ENCODE data around the gene ZNF546.
"Not testable (repeated sequence)": the region's sequence is repeated elsewhere in the genome, so short reads cannot be mapped to it uniquely, and the experiment has no call there.

The ZNF546 gene

DNA sequence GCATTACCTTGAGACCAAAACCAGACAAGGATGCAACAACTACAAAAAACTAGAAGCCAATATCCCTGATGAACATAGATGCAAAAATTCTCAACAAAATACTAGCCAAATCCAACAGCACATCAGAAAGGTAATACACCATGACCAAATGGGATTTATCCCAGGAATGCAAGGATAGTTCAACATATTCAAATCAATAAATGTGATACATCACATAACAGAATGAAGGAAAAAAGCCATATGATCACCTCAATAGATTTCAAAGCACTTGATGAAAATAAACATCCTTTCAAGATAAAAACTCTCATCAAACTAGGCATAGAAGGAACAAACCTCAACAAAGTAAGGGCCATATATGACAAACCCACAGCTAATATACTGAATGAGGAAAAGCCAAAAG, 10.2 kb upstream of the ZNF546 start:
- DNase-seq (ENCODE audit: low read depth in 2 of 2) = no peak

DNA sequence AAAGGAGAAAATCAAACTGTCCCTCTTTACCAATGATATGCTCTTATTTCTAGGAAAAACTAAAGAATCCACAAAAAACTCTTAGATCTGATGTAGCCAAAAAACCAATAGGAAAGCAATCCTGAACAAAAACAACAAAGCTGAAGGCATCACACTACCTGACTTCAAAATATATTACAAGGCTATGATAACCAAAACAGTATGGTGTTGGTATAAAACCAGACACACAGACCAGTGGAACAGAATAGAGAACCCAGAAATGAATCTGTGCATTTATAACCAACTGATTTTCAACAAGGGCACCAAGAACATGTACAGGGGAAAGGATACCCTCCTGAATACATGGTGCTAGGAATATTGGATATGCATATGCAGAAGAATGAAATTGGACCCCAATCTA, 9.7 kb upstream of the ZNF546 start:
- no peak for DNase-seq (ENCODE audit: low read depth in 2 of 2)

DNA sequence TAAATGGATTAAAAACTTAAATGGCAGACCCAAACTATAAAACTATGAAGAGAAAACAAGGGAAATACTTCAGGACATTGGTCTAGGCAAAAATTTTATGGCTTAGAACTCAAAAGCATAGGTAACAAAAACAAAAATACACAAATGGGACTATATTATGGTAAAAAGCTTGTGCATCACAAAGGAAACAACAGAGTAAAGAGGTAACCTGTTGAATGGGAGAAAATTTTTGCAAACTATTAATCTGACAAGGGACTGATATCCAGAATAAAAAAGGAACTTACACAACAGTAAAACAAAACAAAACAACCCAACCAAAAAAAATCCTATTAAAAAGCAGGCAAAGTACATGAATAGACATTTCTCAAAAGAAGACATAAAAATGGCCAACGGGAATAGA, 9.3 kb upstream of the ZNF546 start:
- no peak for DNase-seq (ENCODE audit: low read depth in 2 of 2)

DNA sequence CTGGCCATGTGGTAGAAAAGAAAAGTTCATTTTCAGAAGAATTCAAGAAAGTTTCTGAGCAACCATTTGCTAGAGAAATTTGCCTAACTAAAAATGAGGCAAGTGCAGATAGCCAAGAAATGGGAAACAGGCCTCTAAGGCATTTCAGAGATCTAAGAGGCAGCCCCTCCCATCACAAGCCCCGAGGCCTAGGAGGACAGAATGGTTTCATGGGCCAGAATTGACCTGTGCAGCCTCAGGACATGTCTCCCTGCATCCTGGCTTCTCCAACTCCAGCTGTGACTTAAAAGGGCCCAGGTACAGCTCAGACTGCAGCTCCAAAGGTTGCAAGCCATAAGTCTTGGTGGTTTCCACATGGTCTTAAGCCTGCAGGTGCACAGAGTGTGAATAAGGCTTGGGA, 3.3 kb upstream of the ZNF546 start:
- no peak for DNase-seq (ENCODE audit: low read depth in 2 of 2)

DNA sequence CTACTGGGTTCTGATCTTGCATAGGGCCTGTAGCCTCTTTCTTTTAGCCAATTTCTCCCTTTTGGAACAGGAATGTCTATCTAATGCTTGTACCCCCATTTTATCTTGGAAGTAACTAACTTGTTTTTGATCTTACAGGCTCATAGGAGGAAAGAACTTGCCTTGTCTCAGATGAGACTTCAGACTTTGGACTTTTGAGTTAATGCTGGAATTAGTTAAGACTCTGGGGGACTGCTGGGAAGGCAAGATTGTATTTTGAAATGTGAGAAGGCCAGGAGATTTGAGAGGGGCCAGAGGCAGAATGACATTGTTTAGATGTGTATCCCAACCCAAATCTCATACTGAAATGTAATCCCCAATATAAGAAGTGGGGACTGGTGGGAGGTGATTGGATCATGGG, 2.5 kb upstream of the ZNF546 start:
- no peak for DNase-seq (ENCODE audit: low read depth in 2 of 2)

DNA sequence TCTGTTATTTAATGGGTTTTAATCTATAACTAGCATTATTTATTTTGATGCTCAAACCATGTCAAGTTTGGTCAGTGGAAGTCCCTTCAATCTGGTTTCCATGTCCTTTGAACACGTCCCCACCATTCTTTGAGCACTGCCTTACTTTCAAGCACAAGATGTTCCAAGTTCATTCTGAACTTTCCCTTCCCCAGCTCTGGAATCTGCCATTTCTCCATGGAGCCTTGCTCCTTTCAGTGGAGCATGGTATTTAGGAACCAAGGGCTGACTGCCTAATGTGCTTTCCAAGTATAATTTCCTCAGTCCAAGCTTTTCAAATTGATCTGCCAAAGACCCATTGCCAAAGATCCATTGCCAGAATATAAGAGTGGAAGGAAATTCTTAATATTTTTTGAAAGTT, 1.1 kb upstream of the ZNF546 start:
- no peak for DNase-seq (ENCODE audit: low read depth in 2 of 2)

DNA sequence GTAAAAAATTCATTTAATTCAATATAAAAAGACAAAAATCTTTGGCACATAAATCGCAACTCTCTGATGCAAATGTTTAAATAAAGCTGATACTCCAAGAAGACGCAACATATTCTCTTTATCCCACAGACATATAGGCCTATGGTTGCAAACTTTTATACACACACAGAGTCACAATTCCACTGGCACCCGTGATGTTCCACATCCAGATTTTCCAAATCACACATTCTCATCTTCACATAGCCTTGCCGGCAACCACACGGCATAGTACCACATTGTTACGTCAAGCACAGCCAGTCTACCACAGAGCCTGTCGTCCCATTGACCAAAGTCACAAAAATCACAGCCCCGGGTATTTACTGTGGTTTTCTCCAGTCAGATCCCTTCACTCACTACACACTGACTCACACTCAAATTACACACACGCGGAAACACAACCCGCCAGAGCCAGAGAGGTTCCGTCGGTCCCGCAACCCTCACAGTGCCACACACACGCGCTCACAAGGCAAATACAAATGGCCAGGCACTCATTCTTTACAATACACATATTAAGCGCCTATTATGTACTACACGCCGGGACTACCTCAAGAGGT, 546 bp upstream of the ZNF546 start:
- peak in 1 of 2 donors; percentile 12 for DNase-seq (ENCODE audit: low read depth in 2 of 2)

DNA sequence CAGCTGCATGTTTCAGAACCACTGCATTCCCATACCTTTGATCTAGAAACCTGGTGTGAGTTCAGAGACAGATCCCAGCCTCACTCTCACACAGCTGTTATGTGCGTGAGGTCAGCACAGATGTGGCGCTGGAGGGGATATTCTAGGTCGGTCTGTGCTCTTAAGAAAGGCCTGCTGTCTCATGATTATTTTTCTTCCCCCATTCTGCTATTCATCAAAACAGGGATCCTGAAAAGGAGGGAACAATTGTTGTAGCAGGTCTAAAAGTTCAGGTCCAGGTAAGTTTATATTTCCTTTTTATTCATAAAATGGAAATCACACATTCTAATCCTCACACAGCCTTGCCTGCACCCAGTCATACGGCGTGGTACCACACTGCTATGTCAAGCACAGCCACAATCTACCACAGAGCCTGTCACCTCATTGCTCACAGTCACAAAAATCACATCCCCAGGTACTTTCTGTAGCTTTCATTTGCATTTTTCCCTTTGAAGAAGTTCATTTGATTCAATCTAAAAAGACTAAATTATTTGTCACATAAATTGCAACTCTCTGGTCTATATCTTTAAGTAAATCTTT, 867 bp downstream of the ZNF546 start:
- no peak for DNase-seq (ENCODE audit: low read depth in 2 of 2)

DNA sequence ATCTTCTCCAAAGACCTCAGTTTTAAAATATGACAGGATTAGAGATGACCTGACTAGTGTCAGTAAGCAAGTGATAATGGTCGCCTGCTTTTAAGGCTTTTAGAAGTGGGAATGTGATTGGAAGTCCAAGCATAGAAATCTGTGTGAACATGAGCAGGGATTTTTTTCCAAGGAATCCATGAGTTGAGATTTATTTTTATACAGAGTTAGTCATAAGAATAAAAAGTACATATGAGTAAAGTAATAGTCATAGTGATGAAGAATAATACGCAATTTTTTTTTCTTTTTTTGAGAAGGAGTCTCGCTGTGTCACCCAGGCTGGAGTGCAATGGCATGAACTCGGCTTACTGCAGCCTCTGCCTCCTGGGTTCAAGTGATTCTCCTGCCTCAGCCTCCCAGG, 1.6 kb downstream of the ZNF546 start:
- DNase-seq (ENCODE audit: low read depth in 2 of 2) = no peak

DNA sequence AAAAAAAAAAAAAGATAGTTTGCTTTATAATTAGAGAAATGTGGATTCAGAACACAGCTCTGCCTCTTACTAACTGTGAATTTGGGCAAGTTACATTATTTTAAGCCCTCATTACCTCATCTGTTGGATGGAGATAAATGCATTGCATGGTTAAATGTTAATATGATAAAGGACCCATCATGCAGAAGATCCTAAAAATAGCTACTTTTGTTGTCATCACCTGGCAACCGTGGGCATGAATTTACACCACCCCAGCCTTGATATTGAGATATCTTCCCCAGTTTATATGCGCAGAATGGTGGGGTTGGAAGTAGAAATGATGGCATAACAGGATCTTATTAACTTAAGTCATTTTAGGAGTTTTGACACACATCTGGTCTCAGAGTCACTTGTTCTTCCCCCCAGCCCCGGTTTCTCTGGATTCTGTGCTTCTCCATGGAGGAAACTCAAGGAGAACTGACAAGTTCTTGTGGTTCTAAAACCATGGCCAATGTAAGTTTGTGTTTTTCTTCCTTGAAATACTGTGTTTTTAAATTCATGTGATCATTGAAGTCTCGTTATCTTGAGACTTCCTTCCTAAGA, 8.9 kb downstream of the ZNF546 start:
- no peak for DNase-seq (ENCODE audit: low read depth in 2 of 2)

DNA sequence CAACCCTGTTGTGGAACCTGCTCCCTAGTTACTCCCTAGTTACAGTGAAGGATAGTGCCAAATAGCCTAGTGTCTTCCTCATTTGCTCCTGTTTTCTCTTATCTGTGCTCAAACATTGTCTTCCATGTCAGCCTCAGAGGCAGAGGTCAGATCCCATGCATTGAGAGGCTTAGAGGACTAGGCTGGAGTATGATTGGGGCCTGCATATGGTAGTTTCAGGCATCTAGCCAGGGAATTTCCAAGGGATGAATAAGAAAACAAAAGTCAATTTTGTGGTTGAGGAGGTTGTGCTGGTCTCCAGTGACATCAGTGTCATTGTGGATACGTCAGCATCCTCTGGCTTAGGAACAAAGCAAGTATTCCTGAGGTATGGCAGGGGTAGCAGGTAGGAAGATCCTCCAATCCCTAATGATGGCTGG, 9.4 kb downstream of the ZNF546 start:
- no peak for DNase-seq (ENCODE audit: low read depth in 2 of 2)

DNA sequence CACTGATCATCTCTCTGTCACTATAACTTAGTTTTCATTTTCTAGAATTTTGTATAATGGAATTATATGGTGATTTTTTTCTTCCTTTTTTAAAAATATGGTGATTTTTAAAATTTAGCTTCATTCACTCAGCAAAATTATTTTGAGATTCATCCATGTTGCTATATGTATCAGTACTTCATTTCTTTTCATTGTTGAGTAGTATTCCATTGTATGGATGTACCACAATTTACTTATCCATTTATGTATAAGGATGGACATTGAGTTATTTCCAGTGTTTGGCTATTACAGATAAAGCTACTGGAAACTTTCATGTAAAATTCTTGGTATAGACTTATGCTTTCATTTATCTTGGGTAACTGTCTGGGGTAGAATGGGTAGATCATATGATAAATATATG, 12.8 kb downstream of the ZNF546 start:
- no peak for DNase-seq (ENCODE audit: low read depth in 2 of 2)

DNA sequence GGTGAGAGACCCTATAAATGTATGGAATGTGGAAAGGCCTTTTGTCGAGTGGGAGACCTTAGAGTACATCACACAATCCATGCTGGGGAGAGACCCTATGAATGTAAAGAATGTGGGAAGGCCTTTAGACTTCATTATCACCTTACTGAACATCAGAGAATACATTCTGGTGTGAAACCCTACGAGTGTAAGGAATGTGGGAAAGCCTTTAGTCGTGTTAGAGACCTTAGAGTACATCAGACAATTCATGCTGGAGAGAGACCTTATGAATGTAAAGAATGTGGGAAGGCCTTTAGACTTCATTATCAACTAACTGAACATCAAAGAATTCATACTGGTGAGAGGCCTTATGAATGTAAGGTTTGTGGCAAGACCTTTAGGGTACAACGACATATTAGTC, 17.1 kb downstream of the ZNF546 start:
- DNase-seq (ENCODE audit: low read depth in 2 of 2) = no peak

DNA sequence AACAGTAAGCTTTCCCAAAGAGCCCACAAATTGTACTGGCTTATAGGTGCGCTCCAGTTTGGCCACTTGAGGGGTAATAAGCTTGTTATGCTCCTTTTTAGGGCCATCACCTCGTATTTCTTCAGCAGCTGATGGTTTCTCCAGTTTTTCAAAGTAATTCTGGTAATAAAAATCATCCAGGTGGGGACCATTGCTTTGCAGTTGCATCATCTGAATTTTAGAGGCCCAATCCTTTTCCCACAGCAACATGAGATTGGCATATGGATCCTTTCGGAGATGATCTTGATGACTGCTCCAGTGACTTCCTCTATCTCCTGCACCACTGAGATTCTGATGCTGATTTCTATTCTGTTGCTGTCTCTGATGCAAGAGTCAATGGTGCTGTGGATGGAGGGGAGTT, 27.1 kb downstream of the ZNF546 start:
- no peak for DNase-seq (ENCODE audit: low read depth in 2 of 2)

DNA sequence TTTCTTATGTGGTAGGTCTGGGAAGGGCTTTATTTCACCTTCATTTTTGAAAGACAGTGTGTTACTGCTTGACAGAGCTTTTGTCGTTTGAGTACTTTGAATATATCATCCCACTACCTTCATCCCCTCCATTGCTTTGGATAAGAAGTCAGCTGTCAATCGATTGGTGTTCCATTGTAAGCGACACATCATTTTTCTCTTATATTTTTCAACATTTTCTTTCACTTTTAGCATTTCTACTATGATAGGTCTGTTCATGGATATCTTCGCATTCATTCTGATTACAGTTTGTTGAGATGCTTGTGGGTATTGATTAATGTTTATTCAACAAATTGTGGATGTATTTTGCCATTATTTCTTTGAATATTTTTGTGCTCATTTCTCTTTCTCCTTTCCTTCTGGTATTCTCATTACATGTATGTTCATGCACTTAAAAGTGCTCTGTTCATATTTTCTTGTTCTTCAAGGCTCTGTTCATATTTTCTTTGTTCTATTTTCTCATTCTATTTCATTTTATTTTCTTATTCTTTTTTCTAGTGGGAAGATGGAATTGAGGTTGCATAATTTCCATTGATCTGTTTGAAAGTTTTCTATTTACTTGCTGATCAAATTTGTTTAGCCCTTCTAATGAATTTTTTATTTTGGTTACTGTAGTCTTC, 29.2 kb downstream of the ZNF546 start:
- no peak for DNase-seq (ENCODE audit: low read depth in 2 of 2)

DNA sequence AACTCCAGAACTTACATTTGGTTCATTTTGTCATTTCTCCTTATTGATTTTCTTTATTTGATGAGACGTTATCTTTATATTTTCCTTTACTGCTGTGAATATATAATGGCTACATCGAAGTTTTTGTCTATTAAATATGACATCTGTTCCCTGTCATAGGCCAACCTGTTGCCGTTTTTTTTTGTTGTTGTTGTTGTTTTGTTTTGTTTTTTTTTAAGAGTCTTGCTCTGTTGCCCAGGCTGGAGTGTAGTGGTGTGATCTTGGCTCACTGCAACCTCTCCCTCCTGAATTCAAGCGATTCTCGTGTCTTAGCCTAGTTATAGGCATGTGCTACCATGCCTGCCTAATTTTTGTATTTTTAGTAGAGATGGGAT, 29.7 kb downstream of the ZNF546 start:
- no peak for DNase-seq (ENCODE audit: low read depth in 2 of 2)

DNA sequence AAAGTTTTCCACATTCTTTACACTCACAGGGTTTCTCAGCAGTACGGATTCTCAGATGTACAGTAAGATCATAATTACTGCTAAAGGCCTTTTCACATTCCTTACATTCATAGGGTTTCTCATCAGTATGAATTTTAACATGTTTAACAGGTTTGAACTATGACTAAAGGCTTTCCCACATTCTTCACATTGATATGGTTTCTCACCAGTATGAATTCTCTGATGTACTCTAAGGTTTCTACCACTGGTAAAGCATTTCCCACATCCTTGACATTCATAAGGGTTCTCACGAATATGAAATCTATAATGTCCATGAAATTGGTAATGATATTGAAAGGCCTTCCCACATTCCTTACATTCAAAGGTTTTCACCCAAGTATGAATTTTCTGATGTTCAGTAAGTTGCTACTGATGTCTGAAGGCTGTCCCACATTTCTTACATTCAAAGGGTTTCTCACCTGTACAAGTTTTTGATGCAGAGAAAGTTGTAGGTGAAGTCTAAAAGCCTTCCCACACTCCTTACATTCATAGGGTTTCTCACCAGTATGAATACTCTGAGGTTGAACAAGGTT, 37.2 kb downstream of the ZNF546 start:
- no peak for DNase-seq (ENCODE audit: low read depth in 2 of 2)

DNA sequence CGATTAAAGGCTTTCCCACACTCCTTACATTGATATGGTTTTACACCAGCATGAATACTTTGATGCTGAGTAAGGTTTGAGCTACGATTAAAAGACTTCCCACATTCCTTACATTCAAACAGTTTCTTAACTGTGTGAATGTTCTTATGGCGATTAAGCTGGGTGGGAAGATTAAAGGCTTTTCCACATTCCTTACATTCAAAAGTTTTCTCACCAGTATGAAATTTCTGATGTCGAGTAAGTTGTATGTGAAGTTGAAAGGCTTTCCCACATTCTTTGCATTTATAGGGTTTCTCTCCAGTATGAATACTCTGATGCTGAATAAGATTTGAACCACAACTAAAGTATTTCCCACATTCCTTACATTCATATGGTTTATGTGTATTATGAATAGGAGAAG, 39.1 kb downstream of the ZNF546 start:
- no peak for DNase-seq (ENCODE audit: low read depth in 2 of 2)

DNA sequence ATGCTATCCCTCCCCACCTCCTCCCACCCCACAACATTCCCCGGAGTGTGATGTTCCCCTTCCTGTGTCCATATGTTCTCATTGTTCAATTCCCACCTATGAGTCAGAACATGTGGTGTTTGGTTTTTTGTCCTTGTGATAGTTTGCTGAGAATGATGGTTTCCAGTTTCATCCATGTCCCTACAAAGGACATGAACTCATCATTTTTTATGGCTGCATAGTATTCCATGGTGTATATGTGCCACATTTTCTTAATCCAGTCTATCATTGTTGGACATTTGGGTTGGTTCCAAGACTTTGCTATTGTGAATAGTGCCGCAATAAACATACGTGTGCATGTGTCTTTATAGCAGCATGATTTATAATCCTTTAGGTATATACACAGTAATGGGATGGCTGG, 41.2 kb downstream of the ZNF546 start:
- DNase-seq (ENCODE audit: low read depth in 2 of 2) = not testable (repeated sequence)

DNA sequence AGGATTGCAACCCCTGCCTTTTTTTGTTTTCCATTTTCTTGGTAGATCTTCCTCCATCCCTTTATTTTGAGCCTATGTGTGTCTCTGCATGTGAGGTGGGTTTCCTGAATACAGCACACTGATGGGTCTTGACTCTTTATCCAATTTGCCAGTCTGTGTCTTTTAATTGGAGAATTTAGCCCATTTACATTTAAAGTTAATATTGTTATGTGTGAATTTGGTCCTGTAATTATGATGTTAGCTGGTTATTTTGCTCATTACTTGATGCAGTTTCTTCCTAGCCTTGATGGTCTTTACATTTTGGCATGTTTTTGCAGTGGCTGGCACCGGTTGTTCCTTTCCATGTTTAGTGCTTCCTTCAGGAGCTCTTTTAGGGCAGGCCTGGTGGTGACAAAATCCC, 44.9 kb downstream of the ZNF546 start:
- DNase-seq (ENCODE audit: low read depth in 2 of 2) = not testable (repeated sequence)

DNA sequence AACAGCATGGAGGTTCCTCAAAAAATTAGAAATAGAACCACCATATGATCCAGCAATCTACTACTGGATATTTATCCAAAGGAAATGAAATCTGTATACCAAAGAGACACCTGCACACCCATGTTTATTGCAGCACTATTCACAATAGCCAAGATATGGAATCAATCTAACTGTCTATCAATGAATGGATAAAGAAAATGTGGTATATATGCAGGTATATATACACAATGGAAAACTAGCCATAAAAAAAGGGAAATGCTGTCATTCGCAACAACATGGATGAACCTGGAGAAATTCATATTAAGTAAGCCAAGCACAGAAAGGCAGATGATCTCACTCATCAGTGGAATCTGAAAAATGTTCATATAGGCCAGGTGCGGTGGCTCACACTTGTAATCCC, 56.6 kb downstream of the ZNF546 start:
- no peak for DNase-seq (ENCODE audit: low read depth in 2 of 2)

DNA sequence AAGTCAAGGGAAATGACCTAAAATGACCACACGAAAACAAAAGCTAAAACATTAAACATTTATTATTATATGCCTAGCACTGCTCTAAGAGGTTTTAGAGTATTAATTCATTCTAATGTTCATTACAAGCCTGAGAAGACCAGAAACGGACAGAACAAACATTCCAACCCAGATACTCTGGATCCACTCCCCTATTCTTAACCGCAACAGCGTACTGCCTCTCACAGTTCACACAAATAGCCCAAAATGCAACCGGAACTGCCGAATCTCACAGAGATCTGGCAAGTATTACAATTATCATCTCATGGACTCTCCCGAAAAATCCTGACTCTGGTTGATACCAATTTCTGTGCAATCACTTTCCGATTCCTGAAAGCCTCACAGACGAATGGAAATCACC, 57.8 kb downstream of the ZNF546 start:
- DNase-seq (ENCODE audit: low read depth in 2 of 2) = no peak

DNA sequence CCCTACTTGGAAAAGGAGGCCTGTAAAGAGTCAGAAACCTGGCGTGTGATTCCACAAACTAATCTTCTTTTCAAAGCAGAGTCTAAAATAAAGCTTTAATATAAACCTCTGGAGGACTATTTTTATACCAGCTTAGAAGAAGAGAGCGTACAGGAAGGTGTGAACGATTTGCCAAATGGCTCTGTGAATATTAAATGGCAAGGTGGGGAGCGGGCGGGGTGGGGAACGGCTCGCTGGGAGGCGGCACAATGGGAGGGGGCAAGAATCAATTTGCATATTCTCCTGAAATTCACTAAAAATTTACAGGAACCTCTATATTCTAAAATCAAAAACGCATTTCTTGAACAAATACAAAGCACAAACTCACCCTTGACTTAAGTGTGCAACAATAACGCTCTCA, 58.2 kb downstream of the ZNF546 start:
- no peak for DNase-seq (ENCODE audit: low read depth in 2 of 2)
